Measurements from ENCODE around the gene SCAMP1.

Gene SCAMP1

GRCh38 chr5:78447775-78448424, 87.5 kb downstream of the SCAMP1 start:
- TF ChIP-seq, protein P1, sequence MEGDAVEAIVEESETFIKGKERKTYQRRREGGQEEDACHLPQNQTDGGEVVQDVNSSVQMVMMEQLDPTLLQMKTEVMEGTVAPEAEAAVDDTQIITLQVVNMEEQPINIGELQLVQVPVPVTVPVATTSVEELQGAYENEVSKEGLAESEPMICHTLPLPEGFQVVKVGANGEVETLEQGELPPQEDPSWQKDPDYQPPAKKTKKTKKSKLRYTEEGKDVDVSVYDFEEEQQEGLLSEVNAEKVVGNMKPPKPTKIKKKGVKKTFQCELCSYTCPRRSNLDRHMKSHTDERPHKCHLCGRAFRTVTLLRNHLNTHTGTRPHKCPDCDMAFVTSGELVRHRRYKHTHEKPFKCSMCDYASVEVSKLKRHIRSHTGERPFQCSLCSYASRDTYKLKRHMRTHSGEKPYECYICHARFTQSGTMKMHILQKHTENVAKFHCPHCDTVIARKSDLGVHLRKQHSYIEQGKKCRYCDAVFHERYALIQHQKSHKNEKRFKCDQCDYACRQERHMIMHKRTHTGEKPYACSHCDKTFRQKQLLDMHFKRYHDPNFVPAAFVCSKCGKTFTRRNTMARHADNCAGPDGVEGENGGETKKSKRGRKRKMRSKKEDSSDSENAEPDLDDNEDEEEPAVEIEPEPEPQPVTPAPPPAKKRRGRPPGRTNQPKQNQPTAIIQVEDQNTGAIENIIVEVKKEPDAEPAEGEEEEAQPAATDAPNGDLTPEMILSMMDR (IDR thresholded peaks at IDR 0.05) = no peak

- TF ChIP-seq, protein P1 (IDR thresholded peaks at IDR 0.05) = no peak
These were observed 88.7 kb downstream of the SCAMP1 start for GRCh38 chr5:78449103-78449502.

DNA sequence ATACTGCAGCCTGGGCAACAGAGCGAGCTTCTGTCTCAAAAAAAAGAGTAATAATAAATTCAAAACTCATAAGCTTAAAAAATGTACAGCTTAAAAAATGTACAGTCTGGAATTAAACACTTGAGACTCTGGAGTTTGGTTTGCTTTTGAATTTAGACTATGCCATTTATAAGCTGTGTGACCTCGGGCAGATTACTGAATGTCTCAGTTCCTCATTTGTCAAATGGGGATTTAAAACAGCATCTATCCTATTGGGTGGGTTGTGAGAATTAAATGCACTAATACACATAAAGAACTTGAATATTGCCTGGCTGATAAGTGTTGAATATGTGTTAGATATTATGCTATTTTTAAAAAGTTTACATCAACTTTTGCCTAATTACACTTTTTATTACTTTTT, 98.4 kb downstream of the SCAMP1 start:
- TF ChIP-seq, protein P1 (IDR thresholded peaks at IDR 0.05) = no peak

DNA sequence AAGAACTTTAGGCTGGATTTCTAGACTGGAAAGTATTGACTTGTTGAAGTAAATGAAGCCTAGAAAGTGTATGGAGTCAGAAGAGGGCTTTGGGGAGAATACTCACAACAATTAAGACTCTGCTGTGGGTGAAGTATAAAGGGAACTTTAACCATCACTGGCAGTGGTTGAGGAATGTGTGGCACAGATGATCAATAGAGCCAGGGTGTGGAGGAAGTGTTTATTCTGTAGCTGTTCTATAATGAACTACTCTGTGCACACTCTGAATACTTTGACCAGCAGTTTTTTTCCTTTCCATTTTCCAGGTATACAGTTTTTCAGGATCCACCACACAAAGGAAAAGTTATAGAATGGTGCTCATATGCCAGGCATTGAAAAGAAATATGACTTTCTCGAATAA, 106.7 kb downstream of the SCAMP1 start:
- TF ChIP-seq, protein P1 (IDR thresholded peaks at IDR 0.05) = no peak

DNA sequence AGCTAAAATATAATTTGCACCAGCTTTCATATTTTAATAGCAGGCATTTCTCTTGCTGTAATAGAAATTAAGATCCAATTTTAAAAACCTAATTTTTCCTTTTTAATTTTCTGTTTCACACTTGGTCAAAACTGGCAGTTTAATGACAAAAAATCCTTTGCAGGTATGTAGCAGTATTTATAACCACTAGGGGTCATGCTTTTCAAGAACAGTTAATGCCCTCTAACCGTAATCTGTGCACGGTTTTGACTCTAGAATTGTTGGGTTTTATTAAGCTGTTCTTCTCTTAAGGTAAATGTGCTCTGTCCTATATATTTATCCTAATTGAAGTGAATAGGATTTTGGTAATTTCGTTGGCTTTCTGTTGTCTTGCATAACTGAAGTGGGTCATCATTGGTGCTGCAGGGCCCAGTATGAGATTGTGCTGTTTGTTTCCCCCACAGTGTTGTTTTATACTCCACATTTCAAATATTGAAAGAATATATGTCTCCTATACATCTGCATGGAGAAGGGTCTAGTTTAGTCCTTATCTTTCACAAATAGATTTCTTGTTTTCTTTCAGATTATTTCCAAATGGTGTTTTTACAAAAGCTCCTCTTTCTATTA, 107.4 kb downstream of the SCAMP1 start:
- TF ChIP-seq, protein P1 (IDR thresholded peaks at IDR 0.05) = peak; percentile 80

DNA sequence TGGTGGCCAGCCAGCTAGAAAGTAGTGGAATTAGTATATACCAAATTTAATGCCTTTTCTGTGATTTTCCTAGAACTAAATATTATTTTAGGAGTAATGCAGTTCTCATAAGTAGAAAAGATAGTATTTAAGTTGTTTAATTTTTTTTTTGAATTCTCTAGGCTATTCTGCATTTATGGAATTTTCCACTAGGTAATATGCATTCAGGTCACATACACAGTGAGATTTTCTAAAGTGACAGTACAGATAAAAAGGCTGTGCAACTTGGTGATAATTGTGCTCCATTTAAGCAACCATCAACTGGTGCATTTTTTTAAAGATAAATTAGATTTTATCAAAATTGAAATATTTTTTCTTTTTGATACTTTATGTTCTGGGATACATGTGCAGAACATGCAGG, 111.5 kb downstream of the SCAMP1 start:
- TF ChIP-seq, protein P1 (IDR thresholded peaks at IDR 0.05) = no peak

- TF ChIP-seq, protein P1 (IDR thresholded peaks at IDR 0.05) = peak; percentile 29; the same call in 1 of the 2 replicates
These were observed 112.2 kb downstream of the SCAMP1 start for GRCh38 chr5:78472469-78473106.
